SW 1271 (cell line): ENCODE measurements around the gene TLK1.

Source experiments
- DNase-seq, 2 experiments: peaks; one replicate each; lab custom pipeline; 2025; lab: John Stamatoyannopoulos, UW

The TLK1 gene

DNA sequence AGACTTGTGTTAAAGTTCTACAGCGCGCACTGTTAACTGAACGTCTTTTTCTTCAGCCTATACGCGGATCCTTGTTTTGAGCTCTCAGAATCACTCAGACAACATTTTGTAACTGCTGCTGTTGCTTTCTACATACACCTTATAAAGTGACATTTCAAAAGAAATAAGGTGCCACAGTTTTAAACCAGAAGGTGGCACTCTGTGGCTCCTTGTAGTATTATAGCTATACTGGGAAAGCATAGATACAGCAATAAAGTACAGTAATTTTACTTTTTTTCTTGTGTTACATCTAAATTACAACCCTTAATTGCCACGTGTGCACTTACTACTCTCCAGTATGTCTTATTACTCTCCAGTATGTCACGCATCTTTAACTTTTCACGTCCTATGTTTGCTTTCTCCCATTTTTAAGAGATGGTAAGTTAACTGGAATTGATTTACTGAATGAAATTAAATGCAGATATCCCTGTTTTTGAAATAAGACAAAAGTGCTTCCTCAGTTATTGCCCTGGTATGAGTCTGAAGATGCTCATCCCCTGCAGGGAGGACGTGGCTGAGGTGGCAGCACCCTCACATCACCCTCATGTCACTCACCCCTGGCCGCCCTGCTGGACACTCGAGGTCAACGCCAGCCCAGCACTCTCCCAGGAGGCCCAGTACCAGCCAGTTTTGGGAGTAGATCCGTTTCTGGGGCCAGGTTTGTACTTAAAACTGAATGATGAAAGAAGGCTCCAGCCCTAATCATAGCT, 193.9 kb downstream of the TLK1 start:
- DNase-seq = peak; percentile 12 to 18

GRCh38 chr2:170965446-170966225, 195.1 kb downstream of the TLK1 start:
- no peak for DNase-seq

DNA sequence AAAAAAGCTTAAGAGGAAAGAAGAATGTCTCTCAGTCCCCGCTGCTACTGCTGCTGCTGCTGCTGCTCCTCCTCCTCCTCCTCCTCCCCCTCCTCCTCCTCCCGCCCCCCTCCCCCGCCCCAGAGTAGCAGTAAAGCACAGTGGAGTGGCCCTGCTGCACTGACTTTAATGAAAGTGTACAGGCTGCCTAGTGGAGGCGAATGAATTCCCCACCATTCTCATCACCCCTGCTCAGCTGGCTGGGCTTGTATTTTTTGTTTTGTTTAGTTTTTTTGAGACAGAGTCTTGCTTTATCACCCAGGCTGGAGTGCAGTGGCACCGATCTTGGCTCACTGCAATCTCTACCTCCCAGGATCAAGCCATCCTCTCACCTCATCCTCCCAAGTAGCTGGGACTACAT, 197.3 kb downstream of the TLK1 start:
- DNase-seq = no peak

GRCh38 chr2:170953941-170954340, 206.8 kb downstream of the TLK1 start:
- no peak for DNase-seq

- DNase-seq = no peak
Measured at GRCh38 chr2:170950221-170950761, 210.4 kb downstream of the TLK1 start.

DNA sequence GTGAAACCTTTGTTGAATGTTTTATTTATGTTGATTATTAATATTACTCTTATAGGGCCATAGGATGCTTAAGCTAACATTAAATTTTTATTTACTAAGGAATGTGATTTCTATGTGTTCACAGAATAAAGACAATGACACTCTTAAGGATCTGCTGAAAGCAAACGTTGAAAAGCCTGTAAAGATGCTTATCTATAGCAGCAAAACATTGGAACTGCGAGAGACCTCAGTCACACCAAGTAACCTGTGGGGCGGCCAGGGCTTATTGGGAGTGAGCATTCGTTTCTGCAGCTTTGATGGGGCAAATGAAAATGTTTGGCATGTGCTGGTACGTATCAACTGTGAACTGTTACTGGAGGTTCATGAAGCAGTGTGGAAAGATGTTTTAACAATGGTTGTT, 211.3 kb downstream of the TLK1 start:
- no peak for DNase-seq

DNA sequence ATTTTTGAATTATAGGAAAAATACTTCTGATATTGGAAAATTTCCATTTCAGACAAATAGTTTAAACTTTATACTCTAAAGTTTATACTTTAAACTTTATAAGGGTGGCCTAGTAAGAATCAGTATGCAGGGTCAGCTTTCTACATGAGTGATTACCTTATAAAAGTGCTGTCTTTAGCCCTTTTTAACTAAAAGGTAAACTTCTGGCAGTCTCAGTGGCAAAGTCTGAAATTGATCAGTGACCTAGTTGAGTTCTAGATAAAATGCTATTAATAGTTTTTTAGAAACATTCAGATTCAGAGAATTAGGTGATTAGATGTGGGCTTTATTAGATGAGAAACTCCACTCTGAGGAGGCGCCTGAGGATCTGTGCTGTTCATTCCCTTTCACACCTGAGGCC, 216.1 kb downstream of the TLK1 start:
- DNase-seq = no peak

- no peak for DNase-seq
Measured at GRCh38 chr2:170943596-170943995, 217.1 kb downstream of the TLK1 start.

- DNase-seq = no peak
Measured at GRCh38 chr2:170943041-170943440, 217.7 kb downstream of the TLK1 start.

DNA sequence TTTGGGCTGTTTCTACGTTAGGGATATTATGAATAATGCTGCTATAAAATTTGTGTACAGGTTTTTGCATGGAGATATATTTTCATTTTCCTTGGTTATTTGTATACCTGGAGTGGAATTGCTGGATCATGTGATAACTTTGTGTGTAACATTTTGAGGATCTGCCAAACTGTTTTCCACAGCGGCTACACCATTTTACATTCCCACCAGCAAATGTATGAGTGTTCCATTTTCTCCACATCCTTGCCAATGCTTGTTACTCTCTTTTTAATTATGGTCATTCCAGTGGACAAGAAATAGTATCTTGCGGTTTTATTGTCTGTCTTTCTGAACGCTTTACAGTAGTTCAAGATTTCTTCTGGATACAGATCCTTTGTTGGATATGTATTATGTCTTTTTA, 218.1 kb downstream of the TLK1 start:
- DNase-seq = no peak
